CD4-positive, CD25-positive, alpha-beta regulatory T cell (primary cell): ENCODE measurements around the gene SERPINB1. TPM values are rescaled to one million over a fixed set of nuclear protein-coding genes. Genes with fewer than 3 reads are reported as not detected.

Source experiments
- ATAC-seq, 2 donors: fragments of 150-1000 bp; cut with Tn5 transposase; one replicate each; pipeline ENCODE4 v1.10.0; 2021; ENCODE audit warnings: low read depth in 2 of 2, moderate number of reproducible peaks in 2 of 2, moderate library complexity in 1 of 2
- DNase-seq, 3 donors: peaks; one replicate each; pipeline versions ENCODE4 v3.0.0 to v3.0.0-alpha.2; 2012 to 2022; ENCODE audit warnings: mixed read lengths in 1 of 3
- H3K27ac ChIP-seq: one replicate; pipeline ENCODE4 v1.7.0; 2013; ENCODE audit warnings: mild to moderate bottlenecking, low read length; ENCODE audit not compliant: insufficient read depth, poor library complexity, severe bottlenecking
- H3K27me3 ChIP-seq: one replicate; pipeline ENCODE4 v1.7.0; 2013; ENCODE audit warnings: low read length; ENCODE audit not compliant: control insufficient read depth, insufficient read depth
- H3K36me3 ChIP-seq: one replicate; pipeline ENCODE4 v1.7.0; 2013; ENCODE audit warnings: mild to moderate bottlenecking, low read length, moderate library complexity; ENCODE audit not compliant: control insufficient read depth, insufficient read depth
- H3K4me1 ChIP-seq: 2 replicates; pipeline ENCODE4 v1.7.0; 2013; ENCODE audit warnings: mild to moderate bottlenecking, low read length; ENCODE audit not compliant: insufficient read depth, control insufficient read depth, poor library complexity, severe bottlenecking
- H3K4me3 ChIP-seq: one replicate; pipeline ENCODE4 v1.7.0; 2013; ENCODE audit warnings: low read depth, mild to moderate bottlenecking, low read length, moderate library complexity
- H3K9me3 ChIP-seq, 2 experiments: 1 replicate in 1 of 2; 2 replicates in 1 of 2; pipeline ENCODE4 v1.7.0; 2013; ENCODE audit warnings: low read length in 2 of 2, mild to moderate bottlenecking in 1 of 2, moderate library complexity in 1 of 2; ENCODE audit not compliant: control insufficient read depth in 2 of 2
- H3K27ac Mint-ChIP-seq, 3 donors: one replicate each; pipeline ENCODE4 v1.8.0; 2020 to 2022; ENCODE audit warnings: mild to moderate bottlenecking in 3 of 3, mixed read lengths in 3 of 3, moderate library complexity in 2 of 3
- H3K27me3 Mint-ChIP-seq: one replicate; pipeline ENCODE4 v1.8.0; 2022; ENCODE audit warnings: mild to moderate bottlenecking, mixed read lengths
- H3K36me3 Mint-ChIP-seq: one replicate; pipeline ENCODE4 v1.8.0; 2020; ENCODE audit warnings: mixed read lengths
- H3K4me1 Mint-ChIP-seq, 4 donors: one replicate each; pipeline ENCODE4 v1.8.0; 2020 to 2022; ENCODE audit warnings: mixed read lengths in 4 of 4, mild to moderate bottlenecking in 1 of 4
- H3K4me3 Mint-ChIP-seq, 4 donors: one replicate each; pipeline ENCODE4 v1.8.0; 2020 to 2022; ENCODE audit warnings: mild to moderate bottlenecking in 4 of 4, mixed read lengths in 4 of 4, moderate library complexity in 3 of 4
- H3K9me3 Mint-ChIP-seq, 7 donors: one replicate each; pipeline ENCODE4 v1.8.0; 2020 to 2022; ENCODE audit warnings: mixed read lengths in 7 of 7, mild to moderate bottlenecking in 3 of 7, moderate library complexity in 2 of 7
- polyA plus RNA-seq, 4 donors: library from polyadenylated mRNA; unstranded; fragments of 300-500 nt; fragmentation: Illumina TruSeq; gene quantifications; one replicate each; pipeline ENCODE4 v1.2.3, GENCODE V29; 2021
- total RNA-seq: library from RNA; stranded (reverse); gene quantifications from one replicate; pipeline ENCODE4 v1.2.3, GENCODE V29; 2022

SERPINB1 gene
- total and polyA plus RNA-seq, 5 donors from 2014 or later: 38.1 to 116 (median 109) TPM

DNA sequence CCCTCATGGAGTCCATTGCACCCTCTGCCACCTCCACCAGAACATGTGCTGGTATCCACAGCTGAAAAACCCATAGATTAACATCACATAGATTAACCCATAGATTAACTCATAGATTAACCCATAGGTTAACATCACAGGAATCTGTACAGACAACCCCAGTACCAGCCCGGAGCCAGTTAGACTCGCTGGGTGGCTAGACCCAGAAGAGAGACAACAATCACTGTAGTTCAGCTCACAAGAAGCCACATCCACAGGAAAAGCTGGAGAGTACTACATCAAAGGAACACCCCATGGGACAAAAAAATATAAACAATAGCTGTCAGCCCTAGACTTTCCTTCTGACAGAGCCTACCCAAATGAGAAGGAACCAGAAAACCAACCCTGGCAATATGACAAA, 36.3 kb upstream of the SERPINB1 start:
- Histone ChIP-seq H3K4me1 (peaks cover 75% of the 10 kb centered on the region), H3K27ac (peak overlapping the region; percentile 80), H3K9me3 (no peaks in the 10 kb centered on the region), H3K27me3 (no peaks in the 10 kb centered on the region), H3K4me3 (peak overlapping the region; percentile 47), H3K36me3 (no peaks in the 10 kb centered on the region)
- DNase-seq: peak in 1 of 3 donors; percentile 48
- H3K4me1 Mint-ChIP-seq: peaks cover 38 to 83% (median 56%) of the 10 kb centered on the region in 4 donors
- H3K9me3 Mint-ChIP-seq: peaks cover 0 to 2% (median 0%) of the 10 kb centered on the region in 7 donors
- no peaks in the 10 kb centered on the region for H3K36me3 Mint-ChIP-seq
- ATAC-seq: no peak
- peak overlapping the region; percentile 78 to 96 (median 86) for H3K4me3 Mint-ChIP-seq
- H3K27me3 Mint-ChIP-seq: no peaks in the 10 kb centered on the region
- H3K27ac Mint-ChIP-seq: peak overlapping the region; percentile 81 to 94 (median 91)

DNA sequence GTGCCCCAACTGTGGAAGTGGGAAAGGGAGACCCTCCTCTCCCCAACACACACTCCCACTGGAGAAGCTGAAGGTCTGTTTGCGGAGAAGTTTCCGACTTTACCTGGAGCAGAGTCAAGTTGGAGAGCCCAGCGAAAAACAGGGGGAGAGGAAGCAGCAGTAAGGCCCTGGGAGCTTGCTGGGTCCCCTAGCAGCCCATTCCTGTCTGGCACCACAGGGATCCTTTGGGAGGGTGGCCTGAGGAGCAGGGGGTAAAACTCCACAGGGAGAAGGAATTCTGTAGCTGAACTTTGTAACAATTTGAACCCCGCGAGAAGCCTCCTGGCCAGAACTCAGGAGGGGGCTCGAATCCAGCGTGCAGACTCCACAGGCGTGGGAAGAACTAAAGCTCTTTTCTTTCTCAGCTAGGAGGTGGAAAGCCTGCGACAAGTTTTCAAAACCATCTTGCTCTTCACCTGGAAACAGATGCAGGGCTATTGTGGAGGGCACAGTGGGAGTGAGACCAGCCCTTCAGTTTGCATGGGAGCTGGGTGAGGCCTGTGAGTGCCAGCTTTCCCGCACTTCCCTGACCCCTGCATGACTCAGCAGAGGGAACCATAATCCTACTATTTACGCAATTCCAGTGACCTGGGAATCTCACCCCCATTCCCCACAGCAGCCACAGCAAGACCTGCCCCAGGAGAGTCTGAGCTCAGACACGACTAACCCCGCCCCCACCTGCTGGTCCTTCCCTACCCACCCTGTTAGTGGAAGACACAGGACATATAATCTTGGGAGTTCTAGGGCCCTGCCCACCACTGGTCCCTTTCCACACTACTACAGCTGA, 35.6 kb upstream of the SERPINB1 start:
- Mint-ChIP-seq H3K4me3 (peak overlapping the region; percentile 78 to 96 (median 86)), H3K36me3 (peaks cover 2% of the 10 kb centered on the region), H3K4me1 (peaks cover 38 to 85% (median 56%) of the 10 kb centered on the region in 4 donors), H3K9me3 (peaks cover 0 to 2% (median 0%) of the 10 kb centered on the region in 7 donors), H3K27me3 (no peaks in the 10 kb centered on the region), H3K27ac (peak overlapping the region; percentile 91 to 97 (median 94))
- Histone ChIP-seq H3K9me3 (no peaks in the 10 kb centered on the region), H3K4me3 (peak overlapping the region; percentile 58), H3K27ac (peak overlapping the region; percentile 80), H3K36me3 (no peaks in the 10 kb centered on the region), H3K27me3 (no peaks in the 10 kb centered on the region), H3K4me1 (peaks cover 75% of the 10 kb centered on the region)
- ATAC-seq: no peak
- no peak for DNase-seq

GRCh38 chr6:2876210-2877056, 34.8 kb upstream of the SERPINB1 start:
- Histone ChIP-seq H3K36me3 (no peaks in the 10 kb centered on the region), H3K27ac (peak overlapping the region; percentile 80), H3K4me1 (peaks cover 71% of the 10 kb centered on the region), H3K4me3 (peak overlapping the region; percentile 58), H3K27me3 (no peaks in the 10 kb centered on the region), H3K9me3 (no peaks in the 10 kb centered on the region)
- Mint-ChIP-seq H3K27me3 (no peaks in the 10 kb centered on the region), H3K36me3 (peaks cover 3% of the 10 kb centered on the region), H3K27ac (peak overlapping the region; percentile 91 to 97 (median 94)), H3K9me3 (peaks cover 0 to 2% (median 0%) of the 10 kb centered on the region in 7 donors), H3K4me3 (peak overlapping the region; percentile 78 to 96 (median 86)), H3K4me1 (peaks cover 31 to 79% (median 49%) of the 10 kb centered on the region in 4 donors)
- DNase-seq (peak in 1 of 3 donors; percentile 50), ATAC-seq (peak; percentile 15 to 22)

DNA sequence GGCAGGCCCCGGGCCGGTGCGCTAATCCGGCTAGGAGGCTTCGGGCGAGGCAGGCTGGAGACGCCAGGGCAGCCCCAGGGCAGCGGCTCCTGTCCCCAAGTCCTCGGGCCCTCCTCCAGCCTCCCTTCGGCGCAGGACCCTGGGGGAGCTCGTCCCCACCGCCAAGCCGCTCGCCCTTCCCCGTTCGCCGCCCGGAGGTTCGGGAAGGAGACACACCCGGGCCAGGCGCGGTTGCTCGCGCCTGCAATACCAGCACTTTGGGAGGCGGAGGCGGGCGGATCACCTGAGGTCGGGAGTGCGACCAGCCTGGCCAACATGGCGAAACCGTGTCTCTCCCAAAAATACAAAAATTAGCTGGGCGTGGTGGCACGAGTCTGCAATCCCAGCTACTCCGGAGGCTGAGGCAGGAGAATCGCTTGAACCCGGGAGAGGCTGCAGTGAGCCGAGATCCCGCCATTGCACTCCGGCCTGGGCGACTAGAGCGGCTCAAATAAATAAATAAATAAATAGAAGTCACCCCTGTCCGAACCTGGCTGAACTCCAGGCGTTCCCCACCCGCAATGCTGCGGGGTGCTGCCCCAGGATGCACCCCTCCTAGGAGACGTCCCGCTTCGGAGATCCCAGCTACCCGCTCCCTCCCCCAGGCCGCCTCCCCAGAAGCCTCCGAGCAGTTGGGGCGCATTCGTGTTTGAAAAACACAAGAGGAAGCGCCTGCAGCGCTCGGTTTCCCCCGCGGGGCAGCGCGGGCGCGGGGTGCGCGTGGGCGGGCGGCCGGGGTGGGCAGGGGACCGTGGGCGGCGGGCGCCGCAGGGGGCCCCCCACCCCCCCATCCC, 33.9 kb upstream of the SERPINB1 start:
- peak overlapping the region; percentile 78 to 91 (median 88) for H3K4me3 Mint-ChIP-seq
- Histone ChIP-seq H3K4me3 (peak overlapping the region; percentile 69), H3K36me3 (no peaks in the 10 kb centered on the region), H3K9me3 (no peaks in the 10 kb centered on the region), H3K27ac (peak overlapping the region; percentile 80), H3K4me1 (peaks cover 62% of the 10 kb centered on the region), H3K27me3 (no peaks in the 10 kb centered on the region)
- ATAC-seq (peak; percentile 70 to 72), DNase-seq (peak in 2 of 3 donors; percentile 33 to 64)
- H3K27ac Mint-ChIP-seq: peak overlapping the region; percentile 87 to 97 (median 91)
- peaks cover 3% of the 10 kb centered on the region for H3K36me3 Mint-ChIP-seq
- H3K4me1 Mint-ChIP-seq: peaks cover 29 to 70% (median 40%) of the 10 kb centered on the region in 4 donors
- peaks cover 0 to 2% (median 0%) of the 10 kb centered on the region in 7 donors for H3K9me3 Mint-ChIP-seq
- H3K27me3 Mint-ChIP-seq: no peaks in the 10 kb centered on the region

DNA sequence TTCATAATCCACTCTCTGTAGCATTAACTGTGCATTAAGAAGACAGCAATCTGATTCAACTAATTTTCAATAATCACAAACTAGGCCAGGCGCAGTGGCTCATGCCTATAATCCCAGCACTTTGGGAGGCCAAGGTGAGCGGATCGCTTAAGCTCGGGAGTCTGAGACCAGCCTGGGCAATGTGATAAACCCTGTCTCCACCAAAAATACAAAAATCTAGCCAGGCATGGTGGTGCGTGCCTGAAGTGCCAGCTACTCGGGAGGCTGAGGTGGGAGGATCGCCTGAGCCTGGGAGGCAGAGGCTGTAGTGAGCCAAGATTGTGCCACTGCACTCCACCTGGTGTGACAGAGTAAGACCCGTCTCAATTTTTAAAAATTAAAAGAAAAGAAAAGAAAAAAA, 32.0 kb upstream of the SERPINB1 start:
- Mint-ChIP-seq H3K36me3 (peaks cover 3% of the 10 kb centered on the region), H3K9me3 (no peaks in the 10 kb centered on the region), H3K4me1 (peaks cover 14 to 58% (median 24%) of the 10 kb centered on the region in 4 donors), H3K4me3 (peak overlapping the region in 3 of 4 donors; percentile 16 to 78 (median 44)), H3K27ac (peak overlapping the region in 2 of 3 donors; percentile 59 to 79), H3K27me3 (no peaks in the 10 kb centered on the region)
- H3K9me3 ChIP-seq: no peaks in the 10 kb centered on the region
- DNase-seq (no peak), ATAC-seq (no peak)
- no peak overlapping the region for H3K4me3 ChIP-seq
- no peaks in the 10 kb centered on the region for H3K27me3 ChIP-seq
- H3K27ac ChIP-seq: no peak overlapping the region
- H3K4me1 ChIP-seq: peaks cover 43% of the 10 kb centered on the region
- H3K36me3 ChIP-seq: no peaks in the 10 kb centered on the region

GRCh38 chr6:2872423-2873358, 31.0 kb upstream of the SERPINB1 start:
- H3K36me3 Mint-ChIP-seq: peaks cover 3% of the 10 kb centered on the region
- H3K4me1 ChIP-seq: peaks cover 34% of the 10 kb centered on the region

More at GRCh38 chr6:2872423-2873358, 31.0 kb upstream of the SERPINB1 start:
- Mint-ChIP-seq H3K27ac (peak overlapping the region; percentile 26 to 78 (median 34)), H3K4me3 (peak overlapping the region; percentile 23 to 64 (median 32)), H3K4me1 (peaks cover 7 to 54% (median 15%) of the 10 kb centered on the region in 4 donors), H3K9me3 (no peaks in the 10 kb centered on the region), H3K27me3 (no peaks in the 10 kb centered on the region)
- no peaks in the 10 kb centered on the region for H3K36me3 ChIP-seq
- no peak for ATAC-seq
- H3K27ac ChIP-seq: no peak overlapping the region
- no peaks in the 10 kb centered on the region for H3K9me3 ChIP-seq
- no peak overlapping the region for H3K4me3 ChIP-seq
- DNase-seq: no peak
- no peaks in the 10 kb centered on the region for H3K27me3 ChIP-seq
